WI38 (cell line): ENCODE data around the gene PXDN.

ENCODE experiments used
- H3K4me3 ChIP-seq: 2 replicates; pipeline ENCODE4 v1.5.1; 2011; ENCODE audit warnings: low read depth, mild to moderate bottlenecking, control low read depth, low read length
- TF ChIP-seq, protein P1 (sequence below): IDR thresholded peaks from 2 replicates; pipeline ENCODE4 v1.5.1; 2012; ENCODE audit warnings: low read depth, mild to moderate bottlenecking, control low read depth, low read length

PXDN gene

DNA sequence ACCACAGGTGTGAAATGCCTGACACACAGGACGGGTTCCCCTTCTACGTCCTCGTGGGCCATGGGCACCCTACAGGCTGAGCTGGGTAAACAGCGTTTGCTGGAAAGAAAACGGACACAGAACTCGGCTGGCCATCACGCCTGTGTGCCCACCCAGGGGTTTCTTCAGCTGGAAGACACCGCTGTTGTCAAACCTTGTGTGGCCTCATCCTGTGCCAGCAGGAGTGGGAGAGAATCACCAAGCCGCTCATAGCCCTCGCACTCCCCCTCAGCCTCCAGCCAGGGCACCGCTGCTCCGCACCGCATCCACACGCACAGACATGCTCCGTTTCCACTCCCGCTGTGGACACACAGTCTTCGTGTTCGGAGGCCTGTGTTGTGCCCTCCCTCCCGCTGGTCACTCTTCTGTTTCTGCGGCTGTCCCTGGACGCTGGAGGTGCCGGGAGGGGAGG lies 161.4 kb downstream of the PXDN start:
- no peak overlapping the region for H3K4me3 ChIP-seq

DNA sequence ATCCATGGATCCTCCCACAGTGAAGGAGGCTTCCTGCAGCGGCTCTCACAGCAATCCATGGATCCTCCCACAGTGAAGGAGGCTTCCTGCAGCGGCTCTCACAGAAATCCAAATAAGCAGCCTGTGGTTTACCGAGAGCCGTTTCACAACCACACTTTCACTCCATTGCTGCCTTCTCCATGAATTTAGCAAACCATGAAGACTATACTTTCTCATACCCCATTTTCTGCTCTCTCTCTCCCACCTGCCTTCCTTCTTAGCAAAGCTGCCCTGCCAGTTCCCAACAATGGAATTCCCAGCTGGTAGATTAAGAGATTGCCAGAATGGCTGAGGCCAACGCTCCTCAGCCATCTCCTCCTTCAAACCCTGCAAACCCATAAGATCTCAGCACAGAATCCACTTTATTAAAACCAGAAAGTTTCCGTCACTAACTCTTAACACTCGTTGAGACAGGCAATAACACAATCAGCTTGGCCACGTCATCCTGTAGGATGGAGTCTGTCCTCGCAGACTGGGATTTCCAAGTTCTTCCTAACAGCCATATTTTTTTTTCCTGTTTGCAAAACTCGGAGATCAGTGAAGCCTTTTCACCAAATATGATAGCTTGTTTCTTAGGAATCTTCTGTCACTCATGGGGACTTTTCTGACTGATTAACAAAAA lies 162.2 kb downstream of the PXDN start:
- TF ChIP-seq, protein P1, sequence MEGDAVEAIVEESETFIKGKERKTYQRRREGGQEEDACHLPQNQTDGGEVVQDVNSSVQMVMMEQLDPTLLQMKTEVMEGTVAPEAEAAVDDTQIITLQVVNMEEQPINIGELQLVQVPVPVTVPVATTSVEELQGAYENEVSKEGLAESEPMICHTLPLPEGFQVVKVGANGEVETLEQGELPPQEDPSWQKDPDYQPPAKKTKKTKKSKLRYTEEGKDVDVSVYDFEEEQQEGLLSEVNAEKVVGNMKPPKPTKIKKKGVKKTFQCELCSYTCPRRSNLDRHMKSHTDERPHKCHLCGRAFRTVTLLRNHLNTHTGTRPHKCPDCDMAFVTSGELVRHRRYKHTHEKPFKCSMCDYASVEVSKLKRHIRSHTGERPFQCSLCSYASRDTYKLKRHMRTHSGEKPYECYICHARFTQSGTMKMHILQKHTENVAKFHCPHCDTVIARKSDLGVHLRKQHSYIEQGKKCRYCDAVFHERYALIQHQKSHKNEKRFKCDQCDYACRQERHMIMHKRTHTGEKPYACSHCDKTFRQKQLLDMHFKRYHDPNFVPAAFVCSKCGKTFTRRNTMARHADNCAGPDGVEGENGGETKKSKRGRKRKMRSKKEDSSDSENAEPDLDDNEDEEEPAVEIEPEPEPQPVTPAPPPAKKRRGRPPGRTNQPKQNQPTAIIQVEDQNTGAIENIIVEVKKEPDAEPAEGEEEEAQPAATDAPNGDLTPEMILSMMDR, result no peak
- no peak overlapping the region for H3K4me3 ChIP-seq

More for the DNA sequence above, 161.4 kb downstream of the PXDN start:
- TF ChIP-seq, protein P1, result no peak
